HG03439 (cell line): Measurements from ENCODE around the gene DNAJC21.

ENCODE experiments used
- ATAC-seq: cut with Tn5 transposase; IDR thresholded peaks from one replicate; pipeline ENCODE4 v1.9.1; 2021; ENCODE audit warnings: mild to moderate bottlenecking, moderate library complexity; ENCODE audit not compliant: unreplicated experiment

DNAJC21 gene

DNA sequence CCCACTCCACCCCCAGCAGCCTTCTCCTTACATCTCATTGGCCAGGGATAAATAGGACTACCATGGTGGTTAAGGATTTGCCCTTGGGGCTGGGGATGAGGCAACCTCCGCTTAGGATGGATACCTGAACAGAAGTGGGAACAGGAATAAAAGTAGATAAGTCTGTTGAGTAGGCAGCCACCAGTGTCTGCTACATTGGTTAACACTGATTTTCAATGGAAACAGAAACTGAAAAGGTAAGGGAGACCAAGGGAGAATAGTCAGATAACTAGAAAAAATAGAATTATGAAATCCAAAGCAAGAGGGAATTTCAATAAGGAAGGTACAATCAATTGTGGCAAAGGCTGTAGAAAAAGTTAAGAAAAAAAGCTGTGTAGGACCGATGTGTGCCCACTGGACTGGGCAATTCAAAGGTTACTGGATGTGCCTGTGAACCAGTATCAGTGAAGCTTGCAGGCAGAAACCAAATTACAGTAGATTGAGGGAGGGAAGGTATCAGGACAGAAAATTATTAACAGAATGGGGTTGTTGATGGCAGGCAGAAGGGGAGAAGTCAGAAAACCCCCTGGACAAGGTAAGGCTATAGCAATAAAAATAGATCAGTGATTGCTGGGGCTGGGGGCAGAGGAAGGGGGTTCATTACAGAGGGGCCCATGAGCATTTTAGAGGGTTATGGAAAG is 48.7 kb downstream of the DNAJC21 start:
- no peak for ATAC-seq

DNA sequence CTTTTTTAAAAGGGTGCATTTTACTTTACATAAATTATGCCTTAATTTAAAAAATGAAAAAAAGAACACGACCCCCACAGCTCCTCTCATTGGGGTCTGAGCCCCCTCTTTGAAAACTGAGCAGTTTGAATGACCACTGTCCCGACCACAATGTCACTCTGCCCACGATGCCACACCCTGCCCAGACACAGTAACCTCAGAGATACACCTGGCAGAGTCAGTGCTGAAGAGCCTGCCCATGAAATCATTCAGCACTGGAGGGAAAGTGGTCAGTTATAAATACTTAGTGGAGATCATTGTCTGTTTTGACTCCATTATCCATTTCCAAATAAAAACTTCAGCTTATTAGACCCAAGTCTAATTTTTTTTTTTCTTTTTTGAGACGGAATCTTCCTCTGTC is 49.3 kb downstream of the DNAJC21 start:
- no peak for ATAC-seq

DNA sequence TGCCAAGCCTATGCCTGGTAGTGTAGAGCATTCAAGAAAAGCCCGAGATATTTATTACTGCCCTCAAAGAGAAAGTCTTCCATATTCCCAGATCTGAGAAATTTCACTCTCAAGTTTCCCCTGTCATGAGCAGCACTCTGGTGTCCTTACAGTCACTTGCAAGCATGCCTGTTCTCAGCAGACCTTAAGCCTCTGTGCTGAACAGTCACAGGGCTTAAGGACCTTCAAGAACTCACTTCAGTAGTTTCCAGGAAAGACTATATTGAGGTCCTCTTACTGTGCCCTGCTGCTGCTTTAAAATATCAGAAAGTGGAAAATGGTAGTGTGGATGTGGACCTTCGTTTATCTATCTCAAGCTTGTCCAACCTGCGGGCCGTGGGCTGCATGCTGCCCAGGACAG is 53.5 kb downstream of the DNAJC21 start:
- no peak for ATAC-seq

DNA sequence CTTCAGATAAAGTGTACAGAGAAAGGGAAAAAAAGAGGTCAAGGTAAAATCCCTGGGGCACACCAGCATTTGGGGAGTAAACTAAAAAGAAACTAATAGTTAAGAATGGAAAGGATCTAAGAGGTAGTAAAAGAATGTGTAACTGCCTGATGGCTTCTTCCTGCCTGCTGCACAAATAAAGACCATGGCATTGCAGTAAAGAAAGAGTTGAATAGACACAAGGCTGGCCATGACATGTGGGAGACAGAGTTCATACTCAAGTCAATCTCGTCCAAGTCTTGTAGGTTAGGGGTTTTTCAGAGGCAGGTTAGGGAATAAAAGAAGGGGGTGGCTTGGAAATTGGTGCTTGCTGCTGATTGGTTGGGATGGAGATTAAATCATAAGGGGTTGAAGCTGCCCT is 57.6 kb downstream of the DNAJC21 start:
- no peak for ATAC-seq

DNA sequence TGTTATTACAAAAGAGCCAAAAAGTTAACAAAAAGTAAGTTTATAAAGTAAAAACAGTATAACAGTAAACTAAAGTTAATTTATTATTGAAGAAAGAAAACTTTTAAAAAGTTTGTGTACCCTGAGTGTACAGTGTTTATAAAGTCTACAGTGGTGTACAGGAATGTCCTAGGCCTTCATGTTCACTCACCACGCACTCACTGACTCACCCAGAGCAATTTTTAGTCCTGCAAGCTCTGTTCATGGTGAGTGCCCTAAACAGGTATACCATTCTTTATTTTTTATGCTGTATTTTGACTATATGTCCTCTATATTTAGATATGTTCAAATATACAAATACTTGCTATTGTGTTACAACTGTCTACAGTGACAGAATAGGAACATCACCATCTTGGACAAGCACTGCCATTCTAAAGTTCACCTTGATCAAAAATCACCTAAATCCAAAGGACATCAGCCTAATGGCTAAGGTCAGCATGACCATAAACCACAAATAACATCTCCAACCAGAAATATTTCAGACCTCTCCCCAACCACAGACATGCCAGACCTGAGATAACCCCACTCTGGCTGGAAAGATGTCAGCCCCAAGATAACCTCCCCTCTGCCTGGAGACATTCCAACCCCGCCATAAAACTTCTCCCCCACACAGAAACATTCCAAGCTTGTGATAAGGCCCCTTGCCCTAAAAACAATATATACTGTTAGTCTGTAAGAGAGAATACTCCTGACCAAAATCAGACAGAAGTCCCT is 62.3 kb downstream of the DNAJC21 start:
- ATAC-seq, result no peak

DNA sequence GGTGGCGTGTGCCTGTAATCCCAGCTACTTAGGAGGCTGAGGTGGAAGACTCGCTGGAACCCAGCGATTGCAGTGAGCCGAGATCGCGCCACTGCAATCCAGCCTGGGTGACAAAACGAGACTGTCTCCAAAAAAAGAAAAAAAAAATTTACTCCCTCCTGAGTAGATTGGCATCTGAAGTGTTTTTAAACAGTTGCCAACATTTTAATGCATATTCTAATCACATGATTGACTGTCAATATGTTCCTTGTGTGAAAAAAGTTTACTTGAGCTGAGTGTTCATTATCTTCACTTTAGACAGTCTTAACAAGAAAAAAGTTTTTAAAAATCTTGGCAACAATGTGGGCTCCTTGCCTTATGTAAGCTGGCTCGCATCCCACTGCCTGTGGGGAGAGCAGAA is 64.6 kb downstream of the DNAJC21 start:
- ATAC-seq, result no peak

DNA sequence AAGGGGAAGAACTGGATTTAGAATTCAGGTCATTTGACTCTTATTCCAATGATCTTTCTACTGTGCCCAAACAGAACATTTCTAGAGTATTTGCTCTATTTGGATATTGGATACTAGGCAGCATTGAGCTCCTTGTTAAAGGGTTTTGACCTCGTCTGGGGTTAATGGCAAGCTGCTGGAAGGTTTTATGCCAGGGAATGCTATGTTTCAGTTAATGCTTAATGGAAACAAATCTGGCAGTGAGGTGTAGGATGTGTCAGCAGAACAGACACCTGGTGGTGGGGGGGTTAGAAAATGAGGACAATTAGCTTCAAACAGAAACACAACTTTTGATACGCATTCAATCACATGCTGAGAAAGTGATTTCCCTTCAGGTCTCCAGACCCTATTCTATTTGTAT is 66.9 kb downstream of the DNAJC21 start:
- no peak for ATAC-seq

DNA sequence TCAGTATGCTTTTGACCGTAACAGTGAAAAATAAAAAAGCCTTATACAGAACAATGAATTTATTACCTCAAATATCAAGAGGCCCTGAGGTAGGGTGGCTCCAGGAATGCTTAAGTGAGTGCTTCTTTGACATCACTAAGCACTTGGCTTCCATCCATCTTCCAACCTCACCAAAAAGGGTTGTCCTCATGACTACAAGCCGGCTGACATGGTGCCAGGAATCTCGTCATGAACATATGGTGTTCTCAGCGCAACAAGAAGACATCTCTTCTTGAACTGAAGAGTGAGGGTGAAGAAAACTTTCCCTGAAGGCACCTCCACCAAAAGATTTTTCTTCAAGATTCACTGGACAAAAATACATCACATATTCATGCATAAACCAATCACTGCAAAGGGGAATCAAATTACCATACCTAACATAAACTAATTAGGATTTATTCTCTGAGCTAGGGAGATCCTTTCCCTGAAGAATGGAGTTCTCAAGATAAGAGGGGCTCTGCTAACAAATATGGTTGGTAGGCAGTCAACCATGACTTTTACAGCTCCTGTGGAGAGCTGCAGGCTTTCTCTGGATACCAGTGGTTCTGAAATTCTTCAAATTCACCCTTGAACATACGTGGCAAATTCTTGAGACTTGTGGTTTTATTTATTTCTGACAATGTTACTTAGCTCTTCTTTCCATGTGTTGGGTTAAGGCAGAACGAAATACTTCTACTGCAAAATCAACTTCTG is 68.9 kb downstream of the DNAJC21 start:
- no peak for ATAC-seq

DNA sequence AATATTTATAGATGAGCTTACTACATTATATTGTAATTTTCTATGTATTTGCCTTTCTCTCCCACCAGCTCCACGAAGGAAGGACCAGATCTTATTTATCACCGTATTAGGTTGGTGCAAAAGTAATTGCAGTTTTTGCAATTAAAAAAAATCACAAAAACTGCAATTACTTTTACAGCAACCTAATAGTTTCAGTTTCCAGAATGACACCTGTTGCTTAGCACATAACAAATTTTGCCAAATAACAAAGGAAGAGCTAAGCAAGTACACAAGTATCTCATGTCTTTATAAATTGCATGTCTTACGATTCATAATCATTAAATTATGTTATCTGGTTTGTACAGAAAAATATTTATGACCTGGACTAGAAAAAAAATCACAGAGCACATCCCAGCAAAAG is 72.5 kb downstream of the DNAJC21 start:
- ATAC-seq, result no peak

DNA sequence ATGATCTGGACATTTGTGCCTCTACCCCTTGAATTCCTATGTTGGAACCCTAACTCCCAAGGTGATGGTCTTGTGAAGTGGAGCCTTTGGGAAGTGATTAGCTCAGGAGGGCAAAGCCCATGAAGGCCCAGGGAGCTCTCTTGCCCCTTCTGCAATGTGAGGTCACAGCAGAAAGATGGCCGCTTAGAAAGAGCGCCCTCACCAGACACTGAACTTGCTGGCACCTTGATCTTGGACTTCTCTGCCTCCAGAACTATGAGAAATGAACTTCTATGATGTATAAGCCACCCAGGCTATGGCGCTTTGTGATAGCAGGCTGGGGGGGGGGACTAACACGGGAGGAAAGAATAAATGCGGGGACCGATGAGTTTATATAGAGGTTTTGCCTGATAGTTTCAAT is 73.1 kb downstream of the DNAJC21 start:
- ATAC-seq, result no peak

DNA sequence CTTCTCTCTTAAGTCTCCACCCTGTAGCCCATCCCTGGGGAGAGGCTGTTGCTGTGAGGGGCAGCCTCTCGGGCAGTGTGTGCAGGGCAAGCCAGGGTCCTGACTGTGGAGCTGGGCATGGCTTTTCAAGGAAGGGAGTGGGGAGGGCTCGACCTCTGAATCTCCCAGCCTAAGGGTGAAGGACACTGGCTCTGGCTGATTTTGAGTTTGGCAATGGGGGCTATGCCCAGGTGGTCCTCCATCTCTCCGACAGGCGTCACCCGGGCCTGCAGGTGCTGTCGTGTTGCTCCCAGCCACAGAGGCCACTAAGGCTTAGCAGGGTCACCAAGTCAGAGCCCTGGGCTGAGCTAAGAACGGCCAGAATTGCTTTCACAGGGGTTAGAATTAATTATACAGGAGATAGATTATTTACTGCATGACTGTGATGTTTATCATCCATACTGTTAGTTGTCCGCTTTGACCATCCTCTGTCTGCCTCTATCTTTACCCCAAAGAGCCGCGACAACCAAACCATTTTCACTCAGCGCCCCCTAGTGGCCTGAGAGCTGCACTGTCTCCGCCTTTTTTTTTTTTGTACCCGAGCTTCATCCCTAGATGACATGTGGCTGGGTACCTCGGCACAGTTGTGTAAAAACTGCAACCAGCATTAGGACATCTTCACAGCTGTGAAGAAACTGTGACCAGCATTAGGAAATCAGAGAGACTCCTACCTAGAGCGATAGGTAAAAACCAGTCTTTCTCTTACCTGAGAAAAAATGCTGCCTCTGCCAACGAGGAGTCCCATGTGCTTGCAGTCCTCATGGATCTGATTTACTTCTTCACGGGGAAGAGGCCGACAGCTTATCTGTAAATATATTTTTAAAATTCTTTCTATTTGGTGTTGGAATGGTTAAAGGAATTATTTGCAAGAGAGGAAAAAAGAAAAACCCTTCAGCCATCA is 73.9 kb downstream of the DNAJC21 start:
- peak; percentile 83 for ATAC-seq

DNA sequence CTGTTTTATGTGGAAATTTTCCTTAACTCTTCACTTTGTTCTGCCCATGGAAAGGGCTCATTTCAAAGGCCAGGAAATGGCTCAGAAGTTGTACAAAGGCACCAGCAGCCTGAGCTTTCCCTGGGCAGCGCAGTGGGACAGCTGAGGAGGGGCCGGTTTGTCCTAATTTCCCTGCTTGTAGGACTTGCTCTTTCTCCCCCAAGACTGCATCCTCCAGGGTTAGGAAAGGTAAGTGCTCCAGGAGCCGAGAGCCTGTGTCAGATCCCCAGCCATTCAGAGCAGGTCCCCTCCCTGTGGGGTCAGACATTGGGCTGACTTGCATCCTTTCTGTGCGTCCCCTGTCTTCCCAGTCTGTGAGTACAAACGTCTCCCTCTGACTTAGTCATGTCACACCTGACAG is 74.8 kb downstream of the DNAJC21 start:
- ATAC-seq, result no peak

DNA sequence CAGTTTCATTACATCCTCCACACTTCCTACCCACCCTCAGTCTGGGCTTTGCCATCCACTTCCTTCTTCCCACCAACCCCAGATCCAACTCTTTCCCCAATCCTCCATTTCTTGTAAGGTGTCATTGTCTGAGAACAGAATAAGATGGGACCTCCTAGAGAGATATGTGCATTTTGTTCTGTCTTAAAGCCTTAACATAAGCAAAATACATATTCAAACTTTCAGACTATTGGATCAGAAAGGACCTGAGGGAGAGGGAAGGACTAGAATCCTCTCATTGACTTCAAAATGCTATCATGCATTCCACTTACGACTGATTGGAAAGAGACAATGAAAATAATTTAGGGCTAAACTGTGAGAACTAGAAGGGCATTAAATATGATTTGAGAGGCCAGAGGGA is 75.4 kb downstream of the DNAJC21 start:
- ATAC-seq, result no peak
